H1 (cell line): Measurements from ENCODE around the gene CD300LF. TPM values are rescaled to one million over a fixed set of nuclear protein-coding genes. Genes with fewer than 3 reads are reported as not detected.

ENCODE experiments used
- CHD1 ChIP-seq: IDR thresholded peaks from 2 replicates; pipeline ENCODE4 v1.6.1; 2012; ENCODE audit warnings: low read depth, low read length, improper control_type of control experiment
- EZH2 ChIP-seq: fragments of 200-600 bp; sonication (generic); IDR thresholded peaks from 2 replicates; pipeline ENCODE4 v1.7.1; 2012; ENCODE audit warnings: low read depth, mild to moderate bottlenecking, moderate library complexity, low read length, inconsistent platforms; ENCODE audit not compliant: severe bottlenecking
- HDAC6 ChIP-seq: IDR thresholded peaks from one replicate; pipeline ENCODE4 v1.7.1; 2012; ENCODE audit warnings: low read depth, mild to moderate bottlenecking, inconsistent platforms, low read length, moderate library complexity
- POLR2A ChIP-seq, 2 experiments: IDR thresholded peaks; 1 replicate in 1 of 2; 2 replicates in 1 of 2; pipeline ENCODE4 v1.6.1; 2011; ENCODE audit warnings: low read depth in 2 of 2, low read length in 2 of 2, mild to moderate bottlenecking in 2 of 2; ENCODE audit errors: control extremely low read depth in 1 of 2
- RXRA ChIP-seq: IDR thresholded peaks from 2 replicates; pipeline ENCODE4 v1.6.1; 2011; ENCODE audit warnings: low read depth, mild to moderate bottlenecking, low read length, moderate library complexity; ENCODE audit not compliant: insufficient read depth
- polyA plus RNA-seq, 7 experiments: library from polyadenylated mRNA; depleted of rRNA in 3 of 7; stranded (reverse) in 5 of 7; unstranded in 2 of 7; fragments of >200 nt in 5 of 7; fragments of 200-250 nt in 2 of 7; gene quantifications; 1 replicate in 5 of 7; 2 replicates in 1 of 7; 4 replicates in 1 of 7; pipeline versions ENCODE4 v1.2.1 to v1.2.3, GENCODE V29; 2011 to 2013; ENCODE audit warnings: missing spikeins in 2 of 7, mixed read lengths in 2 of 7
- total RNA-seq: library from RNA; stranded (reverse); fragmentation: NEBNext Ultra II Directional; extraction: Animal tissue kit (Norgen Biotek cat#: 25700); gene quantifications from 2 replicates; pipeline ENCODE4 v1.2.1, GENCODE V29; 2021

Gene CD300LF
- total and polyA plus RNA-seq, 2 of the 8 experiments (the other 6 are each of a cell fraction or from before 2014, with no cell fraction given): not detected

DNA sequence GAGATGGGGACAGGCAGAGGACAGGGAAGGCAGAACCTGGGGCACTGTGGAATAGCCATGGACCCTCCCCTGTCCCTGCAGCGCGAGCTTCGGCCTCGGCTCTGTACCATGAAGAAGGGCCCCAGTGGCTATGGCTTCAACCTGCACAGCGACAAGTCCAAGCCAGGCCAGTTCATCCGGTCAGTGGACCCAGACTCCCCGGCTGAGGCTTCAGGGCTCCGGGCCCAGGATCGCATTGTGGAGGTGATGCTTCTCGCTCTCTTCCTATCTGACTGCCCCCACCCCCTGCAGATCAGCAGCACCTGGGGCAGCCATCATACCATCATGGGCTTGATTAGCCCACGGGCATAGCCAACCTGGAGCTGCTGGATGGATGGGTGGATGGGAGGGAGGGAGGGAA lies 49.2 kb upstream of the CD300LF start (continued):
- no peak for TF ChIP-seq CHD1
- TF ChIP-seq HDAC6: no peak
- no peak for TF ChIP-seq RXRA
- TF ChIP-seq POLR2A (IDR thresholded peaks at IDR 0.05; ENCODE audit: control extremely low read depth in 1 of 2, low read depth in 2 of 2, low read length in 2 of 2): no peak
- no peak for TF ChIP-seq EZH2
- TF ChIP-seq, all 59 proteins: peak for 0
